HepG2 (cell line): ENCODE data around the gene PTH1R.

Source experiments
- CTCF ChIP-seq: sonication (generic); formaldehyde crosslinking; IDR thresholded peaks from 2 replicates; pipeline ENCODE4 v1.5.0; 2020; ENCODE audit warnings: mild to moderate bottlenecking, missing genetic modification reagents, moderate library complexity
- FOXK1 ChIP-seq: sonication (generic); formaldehyde crosslinking; IDR thresholded peaks from 2 replicates; pipeline ENCODE4 v1.4.0; 2020; ENCODE audit warnings: low read depth, missing genetic modification reagents, borderline replicate concordance
- KAT7 ChIP-seq: IDR thresholded peaks from 2 replicates; pipeline ENCODE4 v1.6.1; 2018; ENCODE audit warnings: borderline replicate concordance, missing compliant biosample characterization
- KDM1A ChIP-seq: IDR thresholded peaks from 2 replicates; pipeline ENCODE4 v1.6.1; 2016; ENCODE audit warnings: missing compliant biosample characterization
- MEIS2 ChIP-seq: sonication (generic); formaldehyde crosslinking; IDR thresholded peaks from 2 replicates; pipeline ENCODE4 v1.9.0; 2021; ENCODE audit warnings: mild to moderate bottlenecking, missing genetic modification reagents
- NFYB ChIP-seq: sonication (generic); formaldehyde crosslinking; IDR thresholded peaks from 2 replicates; pipeline ENCODE4 v1.4.0; 2020; ENCODE audit warnings: missing genetic modification reagents
- TBX3 ChIP-seq: fragments of 450-650 bp; IDR thresholded peaks from 2 replicates; pipeline ENCODE4 v1.6.1; 2017; ENCODE audit warnings: antibody characterized with exemption, mild to moderate bottlenecking, inconsistent platforms, borderline replicate concordance
- USF2 ChIP-seq, 2 experiments: sonication (generic) in 1 of 2; formaldehyde crosslinking in 1 of 2; IDR thresholded peaks; 2 replicates each; pipeline versions ENCODE4 v1.5.1 to v1.6.1; 2011 to 2020; ENCODE audit warnings: borderline replicate concordance in 1 of 2, low read depth in 1 of 2, low read length in 1 of 2, mild to moderate bottlenecking in 1 of 2, missing genetic modification reagents in 1 of 2, moderate library complexity in 1 of 2
- ZNF274 ChIP-seq: sonication (generic); formaldehyde crosslinking; IDR thresholded peaks from 2 replicates; pipeline ENCODE4 v1.5.1; 2020; ENCODE audit warnings: mild to moderate bottlenecking, missing genetic modification reagents
- ZZZ3 ChIP-seq: sonication (generic); formaldehyde crosslinking; IDR thresholded peaks from 2 replicates; pipeline ENCODE4 v1.4.0; 2020; ENCODE audit warnings: missing genetic modification reagents, mild to moderate bottlenecking, borderline replicate concordance
- TF ChIP-seq, protein P1 (sequence below): sonication (generic); formaldehyde crosslinking; IDR thresholded peaks from 2 replicates; pipeline ENCODE4 v1.4.0; 2020; ENCODE audit warnings: low read depth, missing genetic modification reagents
- TF ChIP-seq, protein P2 (sequence below): sonication (generic); formaldehyde crosslinking; IDR thresholded peaks from 2 replicates; pipeline ENCODE4 v1.5.0; 2020; ENCODE audit warnings: missing genetic modification reagents

- TF ChIP-seq, protein P1, sequence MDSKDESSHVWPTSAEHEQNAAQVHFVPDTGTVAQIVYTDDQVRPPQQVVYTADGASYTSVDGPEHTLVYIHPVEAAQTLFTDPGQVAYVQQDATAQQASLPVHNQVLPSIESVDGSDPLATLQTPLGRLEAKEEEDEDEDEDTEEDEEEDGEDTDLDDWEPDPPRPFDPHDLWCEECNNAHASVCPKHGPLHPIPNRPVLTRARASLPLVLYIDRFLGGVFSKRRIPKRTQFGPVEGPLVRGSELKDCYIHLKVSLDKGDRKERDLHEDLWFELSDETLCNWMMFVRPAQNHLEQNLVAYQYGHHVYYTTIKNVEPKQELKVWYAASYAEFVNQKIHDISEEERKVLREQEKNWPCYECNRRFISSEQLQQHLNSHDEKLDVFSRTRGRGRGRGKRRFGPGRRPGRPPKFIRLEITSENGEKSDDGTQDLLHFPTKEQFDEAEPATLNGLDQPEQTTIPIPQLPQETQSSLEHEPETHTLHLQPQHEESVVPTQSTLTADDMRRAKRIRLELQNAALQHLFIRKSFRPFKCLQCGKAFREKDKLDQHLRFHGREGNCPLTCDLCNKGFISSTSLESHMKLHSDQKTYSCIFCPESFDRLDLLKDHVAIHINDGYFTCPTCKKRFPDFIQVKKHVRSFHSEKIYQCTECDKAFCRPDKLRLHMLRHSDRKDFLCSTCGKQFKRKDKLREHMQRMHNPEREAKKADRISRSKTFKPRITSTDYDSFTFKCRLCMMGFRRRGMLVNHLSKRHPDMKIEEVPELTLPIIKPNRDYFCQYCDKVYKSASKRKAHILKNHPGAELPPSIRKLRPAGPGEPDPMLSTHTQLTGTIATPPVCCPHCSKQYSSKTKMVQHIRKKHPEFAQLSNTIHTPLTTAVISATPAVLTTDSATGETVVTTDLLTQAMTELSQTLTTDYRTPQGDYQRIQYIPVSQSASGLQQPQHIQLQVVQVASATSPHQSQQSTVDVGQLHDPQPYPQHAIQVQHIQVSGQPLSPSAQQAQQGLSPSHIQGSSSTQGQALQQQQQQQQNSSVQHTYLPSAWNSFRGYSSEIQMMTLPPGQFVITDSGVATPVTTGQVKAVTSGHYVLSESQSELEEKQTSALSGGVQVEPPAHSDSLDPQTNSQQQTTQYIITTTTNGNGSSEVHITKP (CRISPR knock-in tag) = no peak
- TF ChIP-seq, protein P2, sequence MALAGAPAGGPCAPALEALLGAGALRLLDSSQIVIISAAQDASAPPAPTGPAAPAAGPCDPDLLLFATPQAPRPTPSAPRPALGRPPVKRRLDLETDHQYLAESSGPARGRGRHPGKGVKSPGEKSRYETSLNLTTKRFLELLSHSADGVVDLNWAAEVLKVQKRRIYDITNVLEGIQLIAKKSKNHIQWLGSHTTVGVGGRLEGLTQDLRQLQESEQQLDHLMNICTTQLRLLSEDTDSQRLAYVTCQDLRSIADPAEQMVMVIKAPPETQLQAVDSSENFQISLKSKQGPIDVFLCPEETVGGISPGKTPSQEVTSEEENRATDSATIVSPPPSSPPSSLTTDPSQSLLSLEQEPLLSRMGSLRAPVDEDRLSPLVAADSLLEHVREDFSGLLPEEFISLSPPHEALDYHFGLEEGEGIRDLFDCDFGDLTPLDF = no peak
- no peak for TF ChIP-seq TBX3
- no peak for TF ChIP-seq MEIS2 (CRISPR knock-in tag)
- no peak for TF ChIP-seq FOXK1 (CRISPR knock-in tag)
- TF ChIP-seq ZNF274 (CRISPR knock-in tag) = no peak
- TF ChIP-seq NFYB = no peak
- no peak for TF ChIP-seq CTCF (CRISPR knock-in tag)
- TF ChIP-seq KAT7 (CRISPR knock-in tag) = no peak
- no peak for TF ChIP-seq ZZZ3 (CRISPR knock-in tag)
- no peak for TF ChIP-seq USF2 (IDR thresholded peaks at IDR 0.05; ENCODE audit: low read depth, low read length)
- no peak for TF ChIP-seq USF2 (CRISPR knock-in tag; IDR thresholded peaks at IDR 0.05; ENCODE audit: borderline replicate concordance)
- no peak for TF ChIP-seq KDM1A (CRISPR knock-in tag)
These were observed 8.1 kb upstream of the PTH1R start for GRCh38 chr3:46869440-46869839.
